A549 (cell line): ENCODE data around the gene LRRC75B. TPM values are rescaled to one million over a fixed set of nuclear protein-coding genes. Genes with fewer than 3 reads are reported as not detected.
A peak's percentile ranks its signal among the peaks of the same experiment; 100 is the strongest.
"Not testable (repeated sequence)": the region's sequence is repeated elsewhere in the genome, so short reads cannot be mapped to it uniquely, and the experiment has no call there.

Experiments used
- ATAC-seq, 2 experiments: fragments of 200-7000 bp in 1 of 2; fragments of >200 bp in 1 of 2; cut with Nextera tagmentation in 1 of 2; cut with Tn5 transposase in 1 of 2; 3 replicates each; pipeline versions ENCODE4 v1.8.0 to v1.9.1; 2018 to 2020; ENCODE audit warnings: mild to moderate bottlenecking in 1 of 2, moderate library complexity in 1 of 2
- CTCF ChIA-PET: fragments of 300-600 bp; sonication (Branson Sonifier 250); formaldehyde crosslinking; extraction: SDS; loops from one replicate; lab custom pipeline; 2021; ENCODE audit warnings: antibody characterized with exemption, inconsistent platforms; lab: Yijun Ruan, JAX
- POLR2A ChIA-PET: fragments of 350-600 bp; formaldehyde crosslinking; extraction: SDS; loops from one replicate; lab custom pipeline; 2021; ENCODE audit warnings: antibody characterized with exemption, inconsistent platforms; lab: Yijun Ruan, JAX
- DNase-seq, 2 experiments: peaks; one replicate each; pipeline versions ENCODE4 v3.0.0 to v3.0.0-alpha.2; 2011 to 2016; ENCODE audit warnings: low read depth in 1 of 2, low spot score in 1 of 2
- FAIRE-seq: peaks from 2 replicates; lab custom pipeline; 2011; peaks lifted over from hg19 to GRCh38; lab: Jason Lieb, UNC
- H3K27ac ChIP-seq, 2 experiments: fragments of >200 bp; sonication (Bioruptor Twin); formaldehyde crosslinking; 3 replicates each; pipeline ENCODE4 v1.5.1; 2016 to 2017
- H3K4me1 ChIP-seq: fragments of >200 bp; sonication (Bioruptor Twin); formaldehyde crosslinking; 3 replicates; pipeline ENCODE4 v1.6.1; 2016
- H3K4me2 ChIP-seq: fragments of >200 bp; sonication (Bioruptor Twin); formaldehyde crosslinking; 3 replicates; pipeline ENCODE4 v1.6.1; 2016
- H3K4me3 ChIP-seq: fragments of >200 bp; sonication (Bioruptor Twin); formaldehyde crosslinking; 3 replicates; pipeline ENCODE4 v1.5.1; 2016
- H3K9me3 ChIP-seq: fragments of >200 bp; sonication (Bioruptor Twin); formaldehyde crosslinking; 3 replicates; pipeline ENCODE4 v1.6.1; 2016
- ATOH8 ChIP-seq: fragments of 250-450 bp; sonication (Bioruptor Pico); IDR thresholded peaks from 2 replicates; pipeline ENCODE4 v1.5.0; 2020; ENCODE audit warnings: low read depth, mild to moderate bottlenecking, moderate library complexity
- CBX8 ChIP-seq: fragments of 200-600 bp; sonication (generic); IDR thresholded peaks from 2 replicates; pipeline ENCODE4 v1.6.1; 2016
- CEBPB ChIP-seq, 2 experiments: fragments of >200 bp in 1 of 2; sonication (Bioruptor Twin) in 1 of 2; formaldehyde crosslinking in 1 of 2; IDR thresholded peaks; 2 replicates each; pipeline ENCODE4 v1.6.1; 2012 to 2016
- ESRRA ChIP-seq: fragments of 150-350 bp; IDR thresholded peaks from 2 replicates; pipeline ENCODE4 v1.6.1; 2014; ENCODE audit warnings: mild to moderate bottlenecking, low read length, borderline replicate concordance
- FOXS1 ChIP-seq: fragments of 250-450 bp; sonication (Bioruptor Pico); IDR thresholded peaks from 2 replicates; pipeline ENCODE4 v1.5.0; 2020; ENCODE audit warnings: mild to moderate bottlenecking, moderate library complexity
- GATA3 ChIP-seq: IDR thresholded peaks from 2 replicates; pipeline ENCODE4 v1.6.1; 2012; ENCODE audit warnings: borderline replicate concordance
- HEYL ChIP-seq: fragments of 250-450 bp; sonication (Bioruptor Pico); IDR thresholded peaks from 2 replicates; pipeline ENCODE4 v1.8.0; 2021; ENCODE audit warnings: mild to moderate bottlenecking, moderate library complexity
- HOXA7 ChIP-seq: fragments of 250-450 bp; sonication (Bioruptor Pico); IDR thresholded peaks from 2 replicates; pipeline ENCODE4 v1.5.0; 2020; ENCODE audit warnings: mild to moderate bottlenecking, moderate library complexity
- HOXB13 ChIP-seq: fragments of 250-450 bp; sonication (Bioruptor Pico); IDR thresholded peaks from 2 replicates; pipeline ENCODE4 v1.5.0; 2020; ENCODE audit warnings: low read depth, mild to moderate bottlenecking, moderate library complexity
- HOXB5 ChIP-seq: fragments of 250-450 bp; sonication (Bioruptor Pico); IDR thresholded peaks from 2 replicates; pipeline ENCODE4 v1.5.0; 2020; ENCODE audit warnings: mild to moderate bottlenecking, moderate library complexity
- JUN ChIP-seq, 2 experiments: fragments of >200 bp; sonication (Bioruptor Twin); formaldehyde crosslinking; IDR thresholded peaks; 2 replicates in 1 of 2; 3 replicates in 1 of 2; pipeline ENCODE4 v1.6.1; 2016 to 2017
- MAFK ChIP-seq: fragments of 450-650 bp; IDR thresholded peaks from 2 replicates; pipeline ENCODE4 v1.6.1; 2014; ENCODE audit not compliant: partially characterized antibody
- MAX ChIP-seq: IDR thresholded peaks from 2 replicates; pipeline ENCODE4 v1.6.1; 2012
- NFE2L2 ChIP-seq: fragments of 150-350 bp; conservative IDR thresholded peaks from 2 replicates; pipeline ENCODE4 v1.6.1; 2014; ENCODE audit warnings: low read length
- PHF8 ChIP-seq: fragments of 200-600 bp; sonication (generic); IDR thresholded peaks from 2 replicates; pipeline ENCODE4 v1.6.1; 2016; ENCODE audit warnings: low read depth, mild to moderate bottlenecking, antibody characterized with exemption, moderate library complexity, borderline replicate concordance
- POLR2A ChIP-seq: IDR thresholded peaks from 2 replicates; pipeline ENCODE4 v1.6.1; 2012; ENCODE audit warnings: mild to moderate bottlenecking, low read length
- POLR2AphosphoS2 ChIP-seq: conservative IDR thresholded peaks from 2 replicates; pipeline ENCODE4 v1.6.1; 2012; ENCODE audit warnings: low read length, improper control_type of control experiment, inconsistent platforms
- RAD21 ChIP-seq, 2 experiments: fragments of >200 bp in 1 of 2; sonication (Bioruptor Twin) in 1 of 2; formaldehyde crosslinking in 1 of 2; IDR thresholded peaks in 1 of 2; conservative IDR thresholded peaks in 1 of 2; 2 replicates in 1 of 2; 3 replicates in 1 of 2; pipeline ENCODE4 v1.6.1; 2012 to 2018; ENCODE audit warnings: inconsistent platforms in 1 of 2
- RFX5 ChIP-seq: fragments of 450-650 bp; IDR thresholded peaks from 2 replicates; pipeline ENCODE4 v1.7.1; 2014; ENCODE audit warnings: antibody characterized with exemption, mild to moderate bottlenecking, moderate library complexity
- RNF2 ChIP-seq: fragments of 200-600 bp; sonication (generic); IDR thresholded peaks from 2 replicates; pipeline ENCODE4 v1.6.1; 2016; ENCODE audit warnings: low read depth, mild to moderate bottlenecking, antibody characterized with exemption, moderate library complexity, borderline replicate concordance
- ZC3H11A ChIP-seq: fragments of 450-650 bp; IDR thresholded peaks from 2 replicates; pipeline ENCODE4 v1.6.1; 2014; ENCODE audit warnings: antibody characterized with exemption, mild to moderate bottlenecking
- WGBS: methylation state at CpG from one replicate; pipeline ENCODE4 v1.1.6; 2017; ENCODE audit errors: missing lambda C conversion rate; 5-methylcytosine and 5-hydroxymethylcytosine counted together
- polyA plus RNA-seq, 4 experiments: library from polyadenylated mRNA; depleted of rRNA in 3 of 4; stranded (reverse); fragments of >200 nt; fragmentation: RNase III in 1 of 4; extraction: RNeasy Plus Mini Kit Qiagen cat#74134 plus additional on column Dnase treatment in 1 of 4; gene quantifications; 2 replicates in 3 of 4; 3 replicates in 1 of 4; pipeline ENCODE4 v1.2.3, GENCODE V29; 2011 to 2017
- TF ChIP-seq, protein P1 (sequence below): IDR thresholded peaks from 2 replicates; pipeline ENCODE4 v1.6.1; 2012; ENCODE audit warnings: low read depth, borderline replicate concordance
- TF ChIP-seq, protein P2 (sequence below): IDR thresholded peaks from 2 replicates; pipeline ENCODE4 v1.6.1; 2012

LRRC75B gene
- polyA plus RNA-seq, 2 of the 4 experiments (the other 2 are of a cell fraction) = 5.3 to 8.3 TPM

GRCh38 chr22:24601217-24602104 lies 8.6 kb upstream of the LRRC75B start:
- POLR2A ChIA-PET = no interaction called here
- peak overlapping the region; percentile 97 for H3K4me2 ChIP-seq
- peak overlapping the region; percentile 87 to 94 for H3K27ac ChIP-seq
- H3K4me1 ChIP-seq = peaks cover 42% of the 10 kb centered on the region
- H3K4me3 ChIP-seq = no peak overlapping the region
- FAIRE-seq = no peak
- TF ChIP-seq, protein P1, sequence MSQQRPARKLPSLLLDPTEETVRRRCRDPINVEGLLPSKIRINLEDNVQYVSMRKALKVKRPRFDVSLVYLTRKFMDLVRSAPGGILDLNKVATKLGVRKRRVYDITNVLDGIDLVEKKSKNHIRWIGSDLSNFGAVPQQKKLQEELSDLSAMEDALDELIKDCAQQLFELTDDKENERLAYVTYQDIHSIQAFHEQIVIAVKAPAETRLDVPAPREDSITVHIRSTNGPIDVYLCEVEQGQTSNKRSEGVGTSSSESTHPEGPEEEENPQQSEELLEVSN = no peak
- TF ChIP-seq NFE2L2 = no peak
- TF ChIP-seq, protein P2, sequence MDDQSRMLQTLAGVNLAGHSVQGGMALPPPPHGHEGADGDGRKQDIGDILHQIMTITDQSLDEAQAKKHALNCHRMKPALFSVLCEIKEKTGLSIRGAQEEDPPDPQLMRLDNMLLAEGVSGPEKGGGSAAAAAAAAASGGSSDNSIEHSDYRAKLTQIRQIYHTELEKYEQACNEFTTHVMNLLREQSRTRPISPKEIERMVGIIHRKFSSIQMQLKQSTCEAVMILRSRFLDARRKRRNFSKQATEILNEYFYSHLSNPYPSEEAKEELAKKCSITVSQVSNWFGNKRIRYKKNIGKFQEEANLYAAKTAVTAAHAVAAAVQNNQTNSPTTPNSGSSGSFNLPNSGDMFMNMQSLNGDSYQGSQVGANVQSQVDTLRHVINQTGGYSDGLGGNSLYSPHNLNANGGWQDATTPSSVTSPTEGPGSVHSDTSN = no peak
- TF ChIP-seq JUN (IDR thresholded peaks at IDR 0.05) = peak in 1 of 2 experiments; percentile 50; a peak in 1 of 5 replicates
- TF ChIP-seq GATA3 = peak; percentile 31; the same call in 1 of the 2 replicates
- no peak for TF ChIP-seq RAD21 (conservative IDR thresholded peaks at IDR 0.05 in 1 of 2, IDR thresholded peaks at IDR 0.05 in 1 of 2)
- no peak for TF ChIP-seq RNF2
- TF ChIP-seq MAX = peak; percentile 37; the same call in 1 of the 2 replicates
- CTCF ChIA-PET = no interaction called here
- no peaks in the 10 kb centered on the region for H3K9me3 ChIP-seq
- 50% methylated on average over 2 of the region's 12 CpGs for WGBS
- peak in 1 of 2 experiments; percentile 58 for DNase-seq
- ATAC-seq = peak; percentile 2 to 34; a peak in 3 of 6 replicates

- 73% methylated on average over 2 of the region's 3 CpGs for WGBS
- H3K4me3 ChIP-seq, FAIRE-seq, H3K9me3 ChIP-seq, POLR2A ChIA-PET, ATAC-seq: not testable (repeated sequence)
- Histone ChIP-seq H3K27ac (peak overlapping the region; percentile 87 to 94), H3K4me2 (peak overlapping the region; percentile 97), H3K4me1 (peaks cover 38% of the 10 kb centered on the region)
- DNase-seq = peak in 1 of 2 experiments; percentile 51
- CTCF ChIA-PET = interaction anchor here (0.6 to 1.2 kb wide), 2 partner anchors 8 to 74 kb away, joined by 3 to 4 read pairs; no protein-coding TSS in a partner anchor
These were observed 7.3 kb upstream of the LRRC75B start for GRCh38 chr22:24599958-24600715.

DNA sequence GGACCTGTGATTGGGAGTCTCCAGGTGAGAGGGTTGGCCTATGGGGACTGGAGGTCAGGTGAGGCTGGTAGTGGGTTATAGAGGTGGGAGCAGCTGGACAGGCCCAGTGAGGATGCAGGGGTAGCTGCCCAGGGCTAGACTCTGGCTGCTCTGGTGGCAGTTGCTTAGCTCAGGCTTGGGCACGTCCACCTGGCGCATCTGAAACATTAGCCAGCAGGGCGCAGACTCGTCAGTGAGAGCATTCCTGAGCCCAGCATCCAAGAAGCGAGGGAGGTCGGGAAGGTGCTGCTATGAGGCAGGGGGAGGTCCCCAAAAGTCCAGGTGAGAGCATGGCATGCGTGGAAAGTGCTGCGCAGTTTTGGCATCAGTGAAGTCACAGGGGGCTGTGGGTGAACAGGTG lies 6.6 kb upstream of the LRRC75B start:
- H3K27ac ChIP-seq = peak overlapping the region; percentile 87 to 94; a peak in 4 of 6 replicates
- ATAC-seq (no peak), DNase-seq (no peak), FAIRE-seq (no peak)
- no peak for TF ChIP-seq MAX
- no peak for TF ChIP-seq POLR2AphosphoS2
- TF ChIP-seq PHF8 = no peak
- no peak for TF ChIP-seq CBX8
- TF ChIP-seq ESRRA = no peak
- no peak for TF ChIP-seq RFX5
- TF ChIP-seq HOXB5 = no peak
- no peak for TF ChIP-seq POLR2A
- TF ChIP-seq HOXA7 (CRISPR knock-in tag) = no peak
- no peak for TF ChIP-seq MAFK
- no peak for TF ChIP-seq NFE2L2
- no peak for TF ChIP-seq HOXB13 (CRISPR knock-in tag)
- TF ChIP-seq HEYL = no peak
- TF ChIP-seq, protein P2 = no peak
- TF ChIP-seq CEBPB (IDR thresholded peaks at IDR 0.05) = no peak
- no peak for TF ChIP-seq FOXS1 (CRISPR knock-in tag)
- TF ChIP-seq ZC3H11A = no peak
- no peak for TF ChIP-seq ATOH8 (CRISPR knock-in tag)
- H3K9me3 ChIP-seq = no peaks in the 10 kb centered on the region
- H3K4me1 ChIP-seq = peaks cover 38% of the 10 kb centered on the region
- ChIA-PET POLR2A (no interaction called here), CTCF (interaction anchor here (1.2 kb wide), 1 partner anchor 73 kb away, joined by 4 read pairs; no protein-coding TSS in a partner anchor)
- peak overlapping the region; percentile 97 for H3K4me2 ChIP-seq
- WGBS = 93% methylated on average over 8 of the region's 8 CpGs
- H3K4me3 ChIP-seq = no peak overlapping the region

DNA sequence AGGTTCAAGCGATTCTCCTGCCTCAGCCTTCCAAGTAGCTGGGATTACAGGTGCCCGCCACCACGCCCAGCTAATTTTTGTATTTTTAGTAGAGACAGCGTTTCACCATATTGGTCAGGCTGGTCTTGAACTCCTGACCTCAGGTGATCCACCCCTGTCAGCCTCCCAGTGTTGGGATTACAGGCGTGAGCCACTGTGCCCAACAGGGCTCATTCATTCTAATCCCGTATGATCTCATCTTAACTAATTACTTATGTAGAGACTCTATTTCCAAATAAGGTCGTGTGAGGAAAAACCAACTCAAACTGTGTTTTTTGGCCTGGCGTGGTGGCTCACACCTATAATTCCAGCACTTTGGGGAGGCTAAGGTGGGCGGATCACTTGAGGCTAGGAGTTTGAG lies 4.2 kb upstream of the LRRC75B start:
- H3K27ac ChIP-seq, H3K4me2 ChIP-seq, CTCF ChIA-PET, H3K4me3 ChIP-seq, POLR2A ChIA-PET, ATAC-seq, DNase-seq, H3K9me3 ChIP-seq, FAIRE-seq: not testable (repeated sequence)
- 86% methylated on average over 9 of the region's 9 CpGs for WGBS
- H3K4me1 ChIP-seq = peaks cover 39% of the 10 kb centered on the region
